ENCODE data around the gene GINS2. TPM values are rescaled to one million over a fixed set of nuclear protein-coding genes. Genes with fewer than 3 reads are reported as not detected.

GINS2 gene
- total RNA-seq, 1 donor from 2014 or later, result 0.26 TPM

- FAIRE-seq, result no peak
- no peak for DNase-seq (ENCODE audit: low read depth)
- peaks cover 49% of the 10 kb centered on the region for H3K36me3 ChIP-seq (ENCODE audit: control insufficient read depth, insufficient read depth, low read length)
These were observed 35.4 kb downstream of the GINS2 start for GRCh38 chr16:85653290-85653891.

GRCh38 chr16:85652431-85653221 lies 36.1 kb downstream of the GINS2 start:
- no peak for TF ChIP-seq CTCF (IDR thresholded peaks at IDR 0.05; ENCODE audit: insufficient read depth, low read length, severe bottlenecking)
- Histone ChIP-seq H3K36me3 (ENCODE audit: control insufficient read depth, insufficient read depth, low read length) (peaks cover 50% of the 10 kb centered on the region), H3K27me3 (ENCODE audit: control insufficient read depth, insufficient read depth, low read length) (no peaks in the 10 kb centered on the region), H3K4me3 (ENCODE audit: low read depth, low read length) (no peak overlapping the region)
- DNase-seq (ENCODE audit: low read depth) (peak; percentile 7), FAIRE-seq (no peak)

More at GRCh38 chr16:85653290-85653891, 35.4 kb downstream of the GINS2 start:
- H3K27me3 ChIP-seq (ENCODE audit: control insufficient read depth, insufficient read depth, low read length), result no peaks in the 10 kb centered on the region
- no peak for TF ChIP-seq CTCF (IDR thresholded peaks at IDR 0.05; ENCODE audit: insufficient read depth, low read length, severe bottlenecking)
- H3K4me3 ChIP-seq (ENCODE audit: low read depth, low read length), result no peak overlapping the region

- Histone ChIP-seq H3K27me3 (ENCODE audit: control insufficient read depth, insufficient read depth, low read length) (no peaks in the 10 kb centered on the region), H3K36me3 (ENCODE audit: control insufficient read depth, insufficient read depth, low read length) (peaks cover 46% of the 10 kb centered on the region), H3K4me3 (ENCODE audit: low read depth, low read length) (no peak overlapping the region)
- no peak for DNase-seq (ENCODE audit: low read depth)
- no peak for TF ChIP-seq CTCF (IDR thresholded peaks at IDR 0.05; ENCODE audit: insufficient read depth, low read length, severe bottlenecking)
- FAIRE-seq, result no peak
These were observed 36.9 kb downstream of the GINS2 start for GRCh38 chr16:85651629-85652430.

- FAIRE-seq (no peak), DNase-seq (ENCODE audit: low read depth) (no peak)
- H3K36me3 ChIP-seq (ENCODE audit: control insufficient read depth, insufficient read depth, low read length), result peaks cover 39% of the 10 kb centered on the region
- no peak for TF ChIP-seq CTCF (IDR thresholded peaks at IDR 0.05; ENCODE audit: insufficient read depth, low read length, severe bottlenecking)
- H3K27me3 ChIP-seq (ENCODE audit: control insufficient read depth, insufficient read depth, low read length), result no peaks in the 10 kb centered on the region
- no peak overlapping the region for H3K4me3 ChIP-seq (ENCODE audit: low read depth, low read length)
These were observed 37.7 kb downstream of the GINS2 start for GRCh38 chr16:85650844-85651628.

- no peak for TF ChIP-seq CTCF (IDR thresholded peaks at IDR 0.05; ENCODE audit: insufficient read depth, low read length, severe bottlenecking)
- peaks cover 32% of the 10 kb centered on the region for H3K36me3 ChIP-seq (ENCODE audit: control insufficient read depth, insufficient read depth, low read length)
- H3K27me3 ChIP-seq (ENCODE audit: control insufficient read depth, insufficient read depth, low read length), result no peaks in the 10 kb centered on the region
- FAIRE-seq, result no peak
- H3K4me3 ChIP-seq (ENCODE audit: low read depth, low read length), result no peak overlapping the region
- DNase-seq (ENCODE audit: low read depth), result no peak
These were observed 38.5 kb downstream of the GINS2 start for GRCh38 chr16:85650135-85650843.
